Measurements from ENCODE around the gene ADH6. TPM values are rescaled to one million over a fixed set of nuclear protein-coding genes. Genes with fewer than 3 reads are reported as not detected.
A peak's percentile ranks its signal among the peaks of the same experiment; 100 is the strongest.
"Not testable (repeated sequence)": the region's sequence is repeated elsewhere in the genome, so short reads cannot be mapped to it uniquely, and the experiment has no call there.

The ADH6 gene
- polyA plus RNA-seq, 4 donors = 3.0 to 66.0 (median 28.7) TPM

DNA sequence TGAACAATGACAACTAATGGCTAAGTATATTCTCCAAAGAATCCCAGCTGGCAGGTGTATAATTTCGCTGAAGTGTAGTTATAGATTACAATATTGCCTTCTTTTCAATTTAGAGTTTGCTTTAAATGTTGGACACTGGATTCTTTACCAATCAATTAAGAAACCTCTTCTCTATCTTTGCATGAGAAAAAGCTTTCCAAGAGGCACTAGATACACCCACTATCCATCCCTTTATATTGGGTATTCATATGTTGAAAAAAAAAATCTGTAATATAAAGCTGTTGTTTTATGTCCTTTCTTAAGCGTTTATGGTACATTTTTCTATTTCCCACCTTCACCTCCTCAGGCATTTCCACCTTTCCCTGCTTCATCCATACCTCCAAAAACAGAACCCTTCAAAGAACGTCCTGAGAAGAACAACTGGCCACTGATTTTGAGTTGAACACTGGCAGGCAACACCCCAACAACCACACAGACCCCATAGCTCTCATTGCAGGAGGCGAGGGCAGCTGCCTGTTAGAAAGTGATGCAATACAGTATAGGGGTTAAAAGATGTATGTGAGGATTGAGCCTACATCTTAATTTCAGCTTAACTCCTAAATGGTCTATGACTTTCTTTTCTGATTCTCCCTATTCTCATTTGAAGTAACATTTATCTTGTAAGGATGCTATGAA, 11.8 kb downstream of the ADH6 start:
- peaks cover 4 to 22% (median 8%) of the 10 kb centered on the region in 3 donors for H3K4me1 ChIP-seq (ENCODE audit: control insufficient read depth in 3 of 3, insufficient read depth in 2 of 3, low read depth in 1 of 3, low read length in 2 of 3)
- no peak for FAIRE-seq

DNA sequence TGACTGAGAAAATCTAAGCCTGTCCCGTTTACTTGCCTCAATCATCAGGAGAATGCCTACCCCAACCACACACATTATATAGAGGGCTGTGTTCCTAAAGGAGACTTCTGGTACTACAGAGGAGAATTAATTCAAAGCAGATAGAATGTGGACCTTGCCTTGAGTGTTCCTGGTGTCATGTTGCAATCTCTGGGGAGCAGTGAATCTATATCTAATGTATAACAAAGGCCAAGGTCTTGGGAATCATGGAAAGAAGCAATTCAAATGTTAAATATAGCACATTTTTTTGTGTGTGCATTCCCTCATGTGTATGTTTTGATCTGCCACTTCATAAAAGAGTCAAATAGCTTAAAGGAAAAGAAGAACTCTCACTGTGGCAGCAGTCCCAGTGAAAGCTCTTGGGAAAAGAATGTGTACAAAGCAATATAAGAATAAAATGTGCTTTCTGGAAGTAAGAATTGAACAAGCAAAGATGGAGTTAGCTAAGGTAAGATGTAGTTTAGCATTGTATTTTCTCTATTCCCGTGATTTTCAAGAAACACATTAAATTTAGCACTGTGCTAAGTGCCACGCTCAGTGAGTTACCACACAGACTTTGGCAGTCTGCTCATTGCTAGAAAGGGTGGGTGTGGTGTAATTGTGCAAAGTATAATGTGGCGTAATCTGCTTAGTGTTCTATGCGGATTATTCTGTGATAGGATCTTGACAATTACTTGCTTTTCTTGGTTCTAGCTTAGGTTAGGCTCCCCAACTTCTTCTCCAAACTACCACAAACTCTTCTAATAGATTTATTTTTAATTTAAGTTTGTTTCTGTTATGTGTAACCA, 13.7 kb downstream of the ADH6 start:
- H3K4me1 ChIP-seq (ENCODE audit: control insufficient read depth in 3 of 3, insufficient read depth in 2 of 3, low read depth in 1 of 3, low read length in 2 of 3) = peaks cover 4 to 37% (median 8%) of the 10 kb centered on the region in 3 donors
- no peak overlapping the region for H3K4me3 ChIP-seq (ENCODE audit: low read depth in 1 of 3, low read length in 3 of 3)
- H3K9me3 ChIP-seq (ENCODE audit: control insufficient read depth in 2 of 2, insufficient read depth in 1 of 2, low read depth in 1 of 2, low read length in 1 of 2) = no peaks in the 10 kb centered on the region
- peaks cover 0 to 5% (median 0%) of the 10 kb centered on the region in 3 donors for H3K36me3 ChIP-seq (ENCODE audit: control insufficient read depth in 3 of 3, insufficient read depth in 2 of 3, low read depth in 1 of 3, low read length in 3 of 3)
- 22 to 46% (median 37%) methylated on average over 5 of the region's 5 CpGs for WGBS, 3 donors
- peak overlapping the region in 2 of 3 donors; percentile 48 to 53 for H3K27ac ChIP-seq (ENCODE audit: low read depth in 1 of 3, low read length in 2 of 3)
- FAIRE-seq (peak; percentile 57), DNase-seq (peak; percentile 82 to 83)
- H3K27me3 ChIP-seq (ENCODE audit: control insufficient read depth in 3 of 3, insufficient read depth in 3 of 3, low read length in 3 of 3) = no peaks in the 10 kb centered on the region

More for the DNA sequence above, 11.8 kb downstream of the ADH6 start:
- H3K36me3 ChIP-seq (ENCODE audit: control insufficient read depth in 3 of 3, insufficient read depth in 2 of 3, low read depth in 1 of 3, low read length in 3 of 3) = peaks cover 0 to 7% (median 0%) of the 10 kb centered on the region in 3 donors
- H3K9me3 ChIP-seq (ENCODE audit: control insufficient read depth in 2 of 2, insufficient read depth in 1 of 2, low read depth in 1 of 2, low read length in 1 of 2) = peaks cover 0 to 3% of the 10 kb centered on the region in 2 donors
- no peaks in the 10 kb centered on the region for H3K27me3 ChIP-seq (ENCODE audit: control insufficient read depth in 3 of 3, insufficient read depth in 3 of 3, low read length in 3 of 3)
- WGBS, 3 donors = 70 to 84% (median 72%) methylated on average over 4 of the region's 4 CpGs
- DNase-seq = no peak
- H3K4me3 ChIP-seq (ENCODE audit: low read depth in 1 of 3, low read length in 3 of 3) = no peak overlapping the region
- no peak overlapping the region for H3K27ac ChIP-seq (ENCODE audit: low read depth in 1 of 3, low read length in 2 of 3)

DNA sequence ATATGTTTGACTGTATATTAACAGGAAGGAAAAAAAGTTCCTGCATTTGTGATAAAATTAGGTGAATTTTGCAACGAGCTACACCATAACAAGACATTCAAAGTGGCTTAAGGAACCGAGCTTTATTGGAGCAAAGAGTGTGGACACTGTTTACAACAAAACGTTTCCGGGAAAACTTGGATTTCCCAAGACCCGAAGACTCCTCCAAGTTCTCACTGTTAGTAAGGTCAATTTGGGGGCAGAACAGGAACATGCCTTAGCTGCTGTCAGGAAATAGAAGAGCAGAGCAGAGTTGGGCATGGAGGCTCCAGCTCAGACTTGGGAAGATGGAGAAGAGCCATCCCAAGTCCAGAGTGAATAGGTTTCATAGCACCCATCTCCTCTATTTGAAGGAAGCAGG, 16.5 kb downstream of the ADH6 start:
- Histone ChIP-seq H3K4me1 (ENCODE audit: control insufficient read depth in 3 of 3, insufficient read depth in 2 of 3, low read depth in 1 of 3, low read length in 2 of 3) (peaks cover 4 to 42% (median 8%) of the 10 kb centered on the region in 3 donors), H3K27ac (ENCODE audit: low read depth in 1 of 3, low read length in 2 of 3) (peak overlapping the region in 2 of 3 donors; percentile 5 to 22)
- 48 to 73% (median 71%) methylated on average over 5 of the region's 5 CpGs for WGBS, 3 donors

DNA sequence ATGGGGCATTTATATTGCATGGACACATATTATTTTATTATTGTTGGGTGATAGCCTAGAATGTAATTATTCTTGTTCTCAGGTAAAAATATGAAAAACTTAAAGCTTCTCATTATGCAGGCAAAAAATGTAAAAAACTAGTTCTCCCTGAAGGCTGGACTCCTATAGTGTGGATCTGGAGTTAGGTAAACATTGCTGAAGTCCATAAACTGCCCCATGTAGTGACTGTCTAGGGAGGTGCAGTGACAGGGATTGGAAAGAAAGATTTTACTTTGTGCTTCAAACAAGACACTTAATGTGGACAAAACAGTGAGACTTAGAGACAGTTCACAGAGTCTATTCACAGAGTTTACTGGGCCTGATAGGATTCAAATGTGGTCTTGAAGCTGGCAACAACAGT, 17.0 kb downstream of the ADH6 start:
- DNase-seq = no peak
- Histone ChIP-seq H3K27me3 (ENCODE audit: control insufficient read depth in 3 of 3, insufficient read depth in 3 of 3, low read length in 3 of 3) (no peaks in the 10 kb centered on the region), H3K9me3 (ENCODE audit: control insufficient read depth in 2 of 2, insufficient read depth in 1 of 2, low read depth in 1 of 2, low read length in 1 of 2) (peaks cover 0 to 3% of the 10 kb centered on the region in 2 donors), H3K4me3 (ENCODE audit: low read depth in 1 of 3, low read length in 3 of 3) (no peak overlapping the region), H3K36me3 (ENCODE audit: control insufficient read depth in 3 of 3, insufficient read depth in 2 of 3, low read depth in 1 of 3, low read length in 3 of 3) (peaks cover 0 to 2% (median 0%) of the 10 kb centered on the region in 3 donors), H3K4me1 (ENCODE audit: control insufficient read depth in 3 of 3, insufficient read depth in 2 of 3, low read depth in 1 of 3, low read length in 2 of 3) (peaks cover 4 to 42% (median 8%) of the 10 kb centered on the region in 3 donors), H3K27ac (ENCODE audit: low read depth in 1 of 3, low read length in 2 of 3) (peak overlapping the region in 2 of 3 donors; percentile 5 to 71)
- no peak for FAIRE-seq

More for the DNA sequence above, 16.5 kb downstream of the ADH6 start:
- Histone ChIP-seq H3K36me3 (ENCODE audit: control insufficient read depth in 3 of 3, insufficient read depth in 2 of 3, low read depth in 1 of 3, low read length in 3 of 3) (peaks cover 0 to 5% (median 0%) of the 10 kb centered on the region in 3 donors), H3K9me3 (ENCODE audit: control insufficient read depth in 2 of 2, insufficient read depth in 1 of 2, low read depth in 1 of 2, low read length in 1 of 2) (peaks cover 0 to 3% of the 10 kb centered on the region in 2 donors), H3K4me3 (ENCODE audit: low read depth in 1 of 3, low read length in 3 of 3) (no peak overlapping the region), H3K27me3 (ENCODE audit: control insufficient read depth in 3 of 3, insufficient read depth in 3 of 3, low read length in 3 of 3) (no peaks in the 10 kb centered on the region)
- FAIRE-seq = no peak
- peak in 1 of 2 donors; percentile 50 for DNase-seq

DNA sequence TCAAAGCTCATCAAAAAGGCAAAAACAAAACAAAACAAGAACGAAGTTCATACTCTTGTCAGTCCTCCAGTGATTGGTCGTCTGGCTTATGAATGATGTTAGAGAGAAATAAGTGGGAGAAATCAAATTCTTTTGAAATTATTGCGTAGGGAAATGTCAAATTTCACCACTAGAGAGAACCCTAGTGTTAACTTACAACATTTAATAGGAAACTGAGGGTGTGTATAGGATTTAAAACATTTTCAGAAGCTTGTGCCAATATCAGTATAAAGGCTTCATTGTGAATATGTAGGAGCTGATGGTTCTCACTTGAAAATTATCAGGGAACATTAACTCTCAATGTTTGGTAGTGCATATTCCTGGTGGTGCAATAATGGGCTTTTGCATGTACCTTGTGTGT, 17.4 kb downstream of the ADH6 start:
- Histone ChIP-seq H3K4me1 (ENCODE audit: control insufficient read depth in 3 of 3, insufficient read depth in 2 of 3, low read depth in 1 of 3, low read length in 2 of 3) (peaks cover 4 to 42% (median 8%) of the 10 kb centered on the region in 3 donors), H3K9me3 (ENCODE audit: control insufficient read depth in 2 of 2, insufficient read depth in 1 of 2, low read depth in 1 of 2, low read length in 1 of 2) (peaks cover 0 to 3% of the 10 kb centered on the region in 2 donors), H3K27ac (ENCODE audit: low read depth in 1 of 3, low read length in 2 of 3) (no peak overlapping the region), H3K4me3 (ENCODE audit: low read depth in 1 of 3, low read length in 3 of 3) (no peak overlapping the region), H3K27me3 (ENCODE audit: control insufficient read depth in 3 of 3, insufficient read depth in 3 of 3, low read length in 3 of 3) (no peaks in the 10 kb centered on the region), H3K36me3 (ENCODE audit: control insufficient read depth in 3 of 3, insufficient read depth in 2 of 3, low read depth in 1 of 3, low read length in 3 of 3) (peaks cover 0 to 2% (median 0%) of the 10 kb centered on the region in 3 donors)
- DNase-seq (peak in 1 of 2 donors; percentile 19), FAIRE-seq (peak; percentile 57)
- 21 to 32% (median 25%) methylated on average over 3 of the region's 3 CpGs for WGBS, 3 donors

DNA sequence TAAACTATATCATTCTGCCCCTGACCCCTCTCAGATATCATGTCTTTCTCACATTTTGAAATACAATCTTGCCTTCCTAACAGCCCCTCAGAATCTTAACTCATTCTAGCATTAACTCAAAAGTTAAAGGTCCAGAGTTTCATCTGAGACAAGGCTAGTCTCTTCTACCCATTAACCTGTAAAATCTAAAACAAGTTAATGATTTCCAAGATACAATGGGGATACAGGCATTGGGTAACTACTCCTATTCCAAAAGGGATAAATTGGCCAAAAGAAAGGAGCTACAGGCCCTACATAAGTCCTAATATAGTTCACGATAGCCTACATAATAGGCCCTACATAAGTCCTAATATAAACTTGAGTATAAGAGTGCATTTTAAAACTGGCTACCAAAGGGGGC, 18.9 kb downstream of the ADH6 start:
- Histone ChIP-seq H3K27ac (ENCODE audit: low read depth in 1 of 3, low read length in 2 of 3) (peak overlapping the region in 1 of 3 donors; percentile 19), H3K4me1 (ENCODE audit: control insufficient read depth in 3 of 3, insufficient read depth in 2 of 3, low read depth in 1 of 3, low read length in 2 of 3) (peaks cover 2 to 34% (median 8%) of the 10 kb centered on the region in 3 donors), H3K36me3 (ENCODE audit: control insufficient read depth in 3 of 3, insufficient read depth in 2 of 3, low read depth in 1 of 3, low read length in 3 of 3) (peaks cover 0 to 2% (median 0%) of the 10 kb centered on the region in 3 donors), H3K4me3 (ENCODE audit: low read depth in 1 of 3, low read length in 3 of 3) (no peak overlapping the region), H3K27me3 (ENCODE audit: control insufficient read depth in 3 of 3, insufficient read depth in 3 of 3, low read length in 3 of 3) (no peaks in the 10 kb centered on the region), H3K9me3 (ENCODE audit: control insufficient read depth in 2 of 2, insufficient read depth in 1 of 2, low read depth in 1 of 2, low read length in 1 of 2) (peaks cover 0 to 7% of the 10 kb centered on the region in 2 donors)
- FAIRE-seq (no peak), DNase-seq (peak in 1 of 2 donors; percentile 30)
- 88 to 97% (median 95%) methylated on average over 1 of the region's 1 CpG for WGBS, 3 donors

DNA sequence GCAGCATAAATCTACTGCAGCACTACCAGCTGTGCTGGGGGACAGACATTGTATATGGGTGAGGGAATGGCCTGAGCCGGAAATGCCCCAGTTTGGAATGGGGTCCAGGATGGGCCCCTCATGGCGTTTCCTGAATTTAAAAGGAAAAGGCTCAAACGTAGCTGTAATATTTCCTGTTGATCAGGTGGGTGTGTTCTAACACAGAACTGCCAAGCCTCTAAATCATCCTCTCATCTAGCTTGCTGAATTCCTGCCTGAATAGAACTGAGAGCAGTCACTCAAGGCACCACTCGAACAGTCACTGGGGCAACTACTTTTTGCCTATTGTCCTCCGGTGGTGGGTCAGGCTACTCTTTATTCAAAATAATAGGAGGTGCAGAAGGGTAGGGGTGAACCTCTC, 28.7 kb downstream of the ADH6 start:
- no peaks in the 10 kb centered on the region for H3K4me1 ChIP-seq (ENCODE audit: control insufficient read depth in 3 of 3, insufficient read depth in 2 of 3, low read depth in 1 of 3, low read length in 2 of 3)
- H3K27me3 ChIP-seq (ENCODE audit: control insufficient read depth in 3 of 3, insufficient read depth in 3 of 3, low read length in 3 of 3) = no peaks in the 10 kb centered on the region
- H3K4me3 ChIP-seq (ENCODE audit: low read depth in 1 of 3, low read length in 3 of 3) = no peak overlapping the region
- no peak for FAIRE-seq
- no peaks in the 10 kb centered on the region for H3K36me3 ChIP-seq (ENCODE audit: control insufficient read depth in 3 of 3, insufficient read depth in 2 of 3, low read depth in 1 of 3, low read length in 3 of 3)
- no peak overlapping the region for H3K27ac ChIP-seq (ENCODE audit: low read depth in 1 of 3, low read length in 2 of 3)
- DNase-seq = no peak
- 72 to 90% (median 83%) methylated on average over 5 of the region's 5 CpGs for WGBS, 3 donors
- peaks cover 0 to 21% of the 10 kb centered on the region in 2 donors for H3K9me3 ChIP-seq (ENCODE audit: control insufficient read depth in 2 of 2, insufficient read depth in 1 of 2, low read depth in 1 of 2, low read length in 1 of 2)

DNA sequence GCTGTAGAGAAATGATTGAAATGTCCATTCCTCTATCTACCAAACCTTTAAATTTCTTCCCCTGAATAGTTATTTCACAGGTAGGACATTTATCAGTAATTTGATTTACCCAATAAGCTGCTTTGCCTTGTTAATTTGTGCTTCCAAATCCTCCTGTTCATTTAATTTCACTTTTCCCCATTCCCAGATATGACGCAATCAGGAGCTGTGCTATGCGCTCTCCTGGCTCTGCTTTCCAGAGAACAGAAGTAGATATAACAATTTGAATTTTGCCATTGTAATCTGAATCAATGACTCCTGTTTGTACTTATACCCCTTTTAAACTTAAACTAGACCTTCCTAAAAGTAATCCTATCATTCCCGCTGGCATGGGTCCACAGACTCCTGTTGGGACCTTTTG, 29.1 kb downstream of the ADH6 start:
- FAIRE-seq; H3K4me1 ChIP-seq (ENCODE audit: control insufficient read depth in 3 of 3, insufficient read depth in 2 of 3, low read depth in 1 of 3, low read length in 2 of 3); H3K36me3 ChIP-seq (ENCODE audit: control insufficient read depth in 3 of 3, insufficient read depth in 2 of 3, low read depth in 1 of 3, low read length in 3 of 3); H3K4me3 ChIP-seq (ENCODE audit: low read depth in 1 of 3, low read length in 3 of 3); H3K27ac ChIP-seq (ENCODE audit: low read depth in 1 of 3, low read length in 2 of 3); H3K27me3 ChIP-seq (ENCODE audit: control insufficient read depth in 3 of 3, insufficient read depth in 3 of 3, low read length in 3 of 3); DNase-seq: not testable (repeated sequence)
- WGBS, 3 donors = 89 to 96% (median 96%) methylated on average over 3 of the region's 3 CpGs
- H3K9me3 ChIP-seq (ENCODE audit: control insufficient read depth in 2 of 2, insufficient read depth in 1 of 2, low read depth in 1 of 2, low read length in 1 of 2) = peaks cover 0 to 20% of the 10 kb centered on the region in 2 donors
